HG03159 (cell line): ENCODE measurements around the gene CYB5D1.
"Not testable (repeated sequence)": the region's sequence is repeated elsewhere in the genome, so short reads cannot be mapped to it uniquely, and the experiment has no call there.

Experiments
- ATAC-seq: cut with Tn5 transposase; IDR thresholded peaks from one replicate; pipeline ENCODE4 v1.9.1; 2021; ENCODE audit warnings: mild to moderate bottlenecking, moderate library complexity; ENCODE audit not compliant: unreplicated experiment

CYB5D1 gene

GRCh38 chr17:7856011-7856810 is 1.6 kb upstream of the CYB5D1 start:
- no peak for ATAC-seq

- peak; percentile 65 for ATAC-seq
Observed at GRCh38 chr17:7856811-7857712, 741 bp upstream of the CYB5D1 start, which contains the start of gene NAA38. Gene NAA38 (minus strand): TSS chr17:7857559. CDS start chr17:7857463, 96 bp downstream.

DNA sequence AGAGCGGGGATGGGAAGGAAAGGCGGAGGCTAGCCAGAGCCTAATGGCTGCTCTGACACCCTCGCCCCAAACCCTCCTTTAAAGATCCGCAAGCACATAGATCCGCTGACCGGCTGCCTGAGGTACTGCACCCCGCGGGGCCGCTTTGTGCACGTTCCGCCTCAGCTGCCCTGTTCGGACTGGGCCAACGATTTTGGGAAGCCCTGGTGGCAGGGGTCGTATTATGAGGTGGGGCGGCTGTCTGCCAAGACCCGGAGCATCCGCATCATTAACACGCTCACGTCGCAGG is 663 bp downstream of the CYB5D1 start:
- no peak for ATAC-seq

- ATAC-seq, result no peak
Observed at GRCh38 chr17:7859028-7859427, 1.2 kb downstream of the CYB5D1 start.

DNA sequence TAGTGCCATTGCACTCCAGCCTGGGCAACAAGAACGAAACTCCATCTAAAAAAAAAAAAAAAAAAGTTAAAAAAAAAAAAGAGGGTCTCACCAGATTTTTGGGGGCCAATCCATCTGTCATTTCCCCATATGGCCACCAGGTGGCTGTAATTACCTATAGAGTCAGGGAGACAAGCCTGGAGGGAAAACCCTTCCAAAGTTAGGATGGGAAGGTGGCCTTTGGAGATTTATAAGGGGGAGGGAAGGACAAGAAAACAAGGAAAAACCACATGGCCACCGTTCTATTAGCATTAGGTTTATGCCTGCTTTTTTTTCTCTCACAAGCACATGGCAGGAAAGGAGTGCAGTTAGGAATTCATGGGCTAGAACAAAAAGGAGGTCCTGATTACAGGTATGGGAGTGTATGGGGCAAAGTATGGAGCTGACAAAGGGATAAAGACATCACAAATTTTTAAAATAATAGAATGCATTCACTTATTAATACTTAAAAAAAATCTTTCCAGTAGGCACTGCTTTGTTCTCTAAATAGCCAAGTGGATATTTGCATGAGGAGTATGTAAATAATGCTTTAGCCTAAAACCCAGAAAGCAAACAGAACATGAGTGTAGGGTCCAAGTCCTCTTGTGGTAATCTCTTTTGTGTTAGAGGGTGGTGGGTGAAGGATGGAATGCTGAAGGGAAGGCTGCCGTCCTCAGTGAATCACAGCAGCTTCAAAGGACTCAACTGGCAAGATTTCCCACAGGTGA is 5.1 kb downstream of the CYB5D1 start:
- ATAC-seq, result no peak

DNA sequence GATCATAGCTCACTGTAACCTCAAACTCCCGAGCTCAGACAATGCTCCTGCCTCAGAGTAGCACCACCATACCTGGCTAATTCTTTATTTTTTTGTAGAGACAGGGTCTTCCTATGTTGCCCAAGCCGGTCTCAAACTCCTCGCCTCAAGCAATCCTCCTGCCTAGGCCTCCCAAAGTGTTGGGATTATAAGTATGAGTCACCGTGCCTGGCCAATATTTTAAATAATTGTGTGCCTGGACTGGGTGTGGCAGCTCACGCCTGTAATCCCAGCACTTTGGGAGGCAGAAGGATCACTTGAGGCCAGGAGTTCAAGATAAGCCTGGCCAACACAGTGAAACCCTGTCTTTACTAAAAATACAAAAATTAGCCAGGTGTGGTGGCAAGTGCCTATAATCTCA is 6.6 kb downstream of the CYB5D1 start:
- not testable (repeated sequence) for ATAC-seq

- no peak for ATAC-seq
Observed at GRCh38 chr17:7864995-7865650, 7.3 kb downstream of the CYB5D1 start.

DNA sequence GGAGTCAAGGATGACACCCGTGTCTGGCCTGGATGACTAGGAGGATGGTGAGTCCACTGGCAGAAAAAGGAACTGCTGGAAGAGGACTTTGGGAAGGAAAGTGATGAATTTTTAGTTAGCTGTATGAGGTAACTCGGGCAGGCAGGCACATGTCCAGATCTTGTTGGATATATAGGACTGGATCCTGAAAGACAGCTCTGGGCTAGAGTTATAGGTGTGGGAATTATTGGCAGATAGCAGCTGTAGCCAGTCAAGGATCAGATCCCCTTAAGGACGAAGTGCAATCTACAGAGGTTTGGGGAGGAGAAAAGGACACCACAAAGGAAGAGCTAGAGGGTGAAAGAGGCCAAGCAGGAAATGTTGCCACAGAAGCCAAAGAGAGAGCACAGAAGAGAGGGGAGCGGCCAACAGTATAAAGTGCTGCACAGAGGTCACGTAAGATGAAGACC is 10.1 kb downstream of the CYB5D1 start:
- no peak for ATAC-seq

DNA sequence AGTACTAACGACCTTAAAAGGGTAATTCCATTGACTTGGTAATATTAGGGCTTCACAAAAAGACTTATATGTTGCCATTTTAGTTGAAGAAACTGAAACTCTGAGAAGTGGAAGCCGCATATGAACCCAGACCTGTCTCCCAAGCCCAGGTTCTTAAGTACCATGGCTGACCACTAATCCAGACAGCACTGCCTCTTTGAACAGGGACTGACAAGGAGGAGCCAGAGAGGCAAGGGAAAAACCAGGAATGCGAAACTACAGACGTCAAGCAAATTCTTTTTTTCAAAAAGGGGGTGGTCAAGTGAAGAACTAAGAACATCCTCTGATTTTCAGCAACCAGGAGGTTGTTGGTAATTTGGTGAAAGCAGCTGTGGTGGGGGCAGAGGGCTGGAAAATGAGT is 15.2 kb downstream of the CYB5D1 start:
- no peak for ATAC-seq

- ATAC-seq, result no peak
Observed at GRCh38 chr17:7875804-7876370, 18.1 kb downstream of the CYB5D1 start.

DNA sequence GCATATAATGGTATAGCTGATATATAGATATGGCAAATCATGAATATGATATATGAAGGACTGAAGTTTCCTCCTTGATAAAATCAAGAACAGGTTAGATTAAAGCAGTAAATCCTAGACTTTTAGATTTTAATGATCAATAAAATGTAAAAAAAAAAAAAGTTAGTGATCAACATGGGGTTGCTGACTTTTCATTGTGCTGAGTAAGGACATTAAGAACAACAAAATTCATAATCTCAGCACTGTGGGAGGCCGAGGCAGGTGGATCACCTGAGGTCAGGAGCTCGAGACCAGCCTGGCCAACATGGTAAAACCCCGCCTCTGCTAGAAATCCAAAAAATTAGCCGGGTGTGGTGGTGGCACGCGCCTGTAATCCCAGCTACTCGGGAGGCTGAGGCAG is 20.4 kb downstream of the CYB5D1 start:
- no peak for ATAC-seq

DNA sequence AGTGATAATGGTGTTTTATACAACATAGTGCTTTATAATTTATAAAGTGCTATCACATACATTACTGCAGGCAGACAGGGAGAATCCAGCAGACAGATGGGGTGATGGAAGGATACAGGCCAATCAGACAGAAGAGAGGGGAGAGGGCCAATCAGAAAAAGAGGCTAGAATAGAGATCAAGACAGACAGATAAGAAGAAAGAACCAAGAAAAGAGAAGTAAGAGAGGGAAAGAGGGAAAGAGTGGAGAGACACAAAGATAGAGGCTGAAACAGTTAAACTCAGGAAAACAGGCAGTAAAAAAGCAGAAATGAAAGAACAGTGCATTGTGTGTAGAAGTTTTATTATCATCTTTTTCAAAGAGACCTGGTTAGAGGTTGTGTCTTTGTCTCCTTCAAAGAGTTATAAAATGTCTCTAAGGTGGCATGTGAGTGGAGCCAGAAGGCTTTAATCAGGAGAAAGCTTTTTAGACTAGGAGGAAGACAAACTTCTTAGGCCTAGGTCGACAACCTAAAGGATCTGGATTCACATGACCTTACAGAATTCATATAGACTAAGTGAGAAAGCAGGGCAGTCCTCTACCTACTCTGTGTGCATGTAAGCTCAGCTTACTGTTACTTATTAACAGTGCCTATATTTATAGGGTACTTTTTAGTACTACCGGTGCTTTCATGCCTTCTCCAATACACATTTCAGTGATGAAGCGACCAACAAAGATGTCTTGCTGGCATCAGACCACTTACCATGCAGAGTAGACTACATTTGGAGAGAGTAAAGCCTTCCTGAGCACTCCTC is 22.5 kb downstream of the CYB5D1 start:
- no peak for ATAC-seq

DNA sequence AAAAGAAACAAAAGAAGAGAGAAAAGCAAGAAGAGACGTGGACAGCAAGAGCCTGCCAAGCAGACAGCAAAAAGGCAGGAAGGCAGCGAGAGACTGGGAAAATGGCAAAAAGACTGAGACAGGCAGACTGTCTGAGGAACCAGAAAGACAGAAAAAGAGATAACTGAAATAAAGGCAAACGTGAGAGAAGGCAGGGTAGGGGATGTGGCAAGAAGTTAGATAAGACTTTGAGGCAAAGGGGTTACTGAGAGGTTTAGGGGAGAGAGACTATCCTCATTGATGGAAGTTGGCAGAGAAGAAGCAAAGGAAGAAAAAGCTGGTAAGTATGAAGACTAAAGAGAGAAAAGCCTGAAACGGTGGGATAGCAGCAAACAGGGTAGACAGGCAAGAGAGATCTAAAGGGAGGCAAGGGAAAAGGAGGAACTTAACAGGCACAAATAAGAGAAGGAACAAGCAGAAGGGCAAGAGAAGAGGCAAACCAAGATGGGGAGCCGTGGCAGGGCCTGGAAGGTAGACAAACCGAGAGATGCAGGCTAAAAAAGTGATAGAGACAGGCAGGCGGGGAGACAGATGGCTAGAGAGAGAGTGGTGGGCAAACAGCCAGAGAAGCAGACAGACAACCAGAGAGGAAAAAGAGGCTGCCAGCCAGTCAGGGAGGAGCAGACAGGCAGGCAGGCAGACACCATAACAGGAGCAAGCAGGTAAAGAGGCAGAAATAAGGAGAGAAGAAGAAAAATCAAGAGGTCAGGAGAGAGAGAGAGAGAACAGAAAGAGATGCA is 23.7 kb downstream of the CYB5D1 start:
- ATAC-seq, result no peak

GRCh38 chr17:7882068-7882467 is 24.3 kb downstream of the CYB5D1 start:
- no peak for ATAC-seq

- ATAC-seq, result no peak
Observed at GRCh38 chr17:7882629-7883028, 24.8 kb downstream of the CYB5D1 start.

- no peak for ATAC-seq
Observed at GRCh38 chr17:7883781-7884386, 26.1 kb downstream of the CYB5D1 start.

GRCh38 chr17:7884581-7885366 is 27.0 kb downstream of the CYB5D1 start:
- no peak for ATAC-seq
